ENCODE measurements around the gene RGSL1.

RGSL1 gene

GRCh38 chr1:182595641-182596240, 145.8 kb downstream of the RGSL1 start:
- peak; percentile 12 for DNase-seq

DNA sequence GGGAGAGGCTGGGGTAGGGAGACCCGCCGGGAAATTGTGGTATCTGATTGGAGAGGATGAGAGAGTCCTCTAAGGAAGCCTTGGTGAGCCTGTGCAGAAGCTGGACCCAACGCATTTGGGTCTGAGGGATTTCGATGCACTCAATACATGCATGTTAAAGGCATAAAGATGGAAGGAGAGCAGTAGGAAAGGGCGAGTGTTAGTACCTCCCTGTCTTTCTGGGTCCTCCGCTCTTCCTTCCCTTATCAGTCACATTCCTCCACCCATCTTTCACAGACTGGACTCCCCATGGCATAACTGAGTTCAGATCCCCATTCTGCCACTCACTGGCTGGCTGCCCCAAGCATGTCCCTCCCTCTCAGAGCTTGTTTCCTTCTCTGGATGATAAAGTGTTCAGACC, 147.0 kb downstream of the RGSL1 start:
- DNase-seq, result no peak

GRCh38 chr1:182598296-182598695, 148.3 kb downstream of the RGSL1 start:
- no peak for DNase-seq

GRCh38 chr1:182599339-182599738, 149.4 kb downstream of the RGSL1 start:
- DNase-seq, result no peak

DNA sequence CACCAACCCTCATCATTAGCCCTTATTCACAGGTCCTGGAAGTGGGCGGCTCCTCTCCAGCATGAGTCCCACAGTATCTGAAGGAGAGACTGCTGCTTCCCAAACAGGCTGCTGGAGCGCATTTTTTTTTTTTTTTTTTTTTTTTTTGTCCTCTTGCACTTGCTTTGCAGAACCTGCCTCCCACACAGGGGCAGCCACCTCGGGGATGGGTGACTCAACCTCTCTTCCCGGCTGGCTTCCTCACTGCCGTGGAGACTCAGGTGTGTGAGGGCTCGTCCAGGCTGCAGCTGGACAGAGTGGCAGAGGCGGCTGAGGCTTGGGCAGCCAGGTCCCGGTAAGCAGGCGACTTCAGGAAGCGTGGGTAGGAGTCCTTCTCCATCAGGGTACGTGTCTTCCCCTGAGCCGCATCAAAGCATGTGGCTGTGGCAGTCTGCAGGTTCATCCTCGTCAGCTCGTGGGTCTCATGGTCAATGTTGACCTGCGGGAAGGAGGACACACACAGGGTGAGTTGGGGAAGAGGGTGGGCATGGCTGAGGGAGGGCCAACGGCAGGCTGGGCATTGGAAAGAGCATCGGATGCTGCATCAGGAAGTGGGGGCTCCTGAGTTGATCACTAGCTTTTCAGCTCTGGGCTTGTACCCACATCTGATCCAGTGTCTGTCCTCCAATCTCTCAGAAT, 150.2 kb downstream of the RGSL1 start:
- DNase-seq, result no peak

GRCh38 chr1:182600745-182601415, 150.9 kb downstream of the RGSL1 start:
- DNase-seq, result no peak

- peak; percentile 87 for DNase-seq
These were observed 151.5 kb downstream of the RGSL1 start for GRCh38 chr1:182601416-182601786.

GRCh38 chr1:182601913-182602312, 152.0 kb downstream of the RGSL1 start:
- DNase-seq, result peak; percentile 71

- DNase-seq, result no peak
These were observed 153.1 kb downstream of the RGSL1 start for GRCh38 chr1:182602935-182603645.

GRCh38 chr1:182603646-182604174, 153.8 kb downstream of the RGSL1 start:
- DNase-seq, result peak; percentile 61

DNA sequence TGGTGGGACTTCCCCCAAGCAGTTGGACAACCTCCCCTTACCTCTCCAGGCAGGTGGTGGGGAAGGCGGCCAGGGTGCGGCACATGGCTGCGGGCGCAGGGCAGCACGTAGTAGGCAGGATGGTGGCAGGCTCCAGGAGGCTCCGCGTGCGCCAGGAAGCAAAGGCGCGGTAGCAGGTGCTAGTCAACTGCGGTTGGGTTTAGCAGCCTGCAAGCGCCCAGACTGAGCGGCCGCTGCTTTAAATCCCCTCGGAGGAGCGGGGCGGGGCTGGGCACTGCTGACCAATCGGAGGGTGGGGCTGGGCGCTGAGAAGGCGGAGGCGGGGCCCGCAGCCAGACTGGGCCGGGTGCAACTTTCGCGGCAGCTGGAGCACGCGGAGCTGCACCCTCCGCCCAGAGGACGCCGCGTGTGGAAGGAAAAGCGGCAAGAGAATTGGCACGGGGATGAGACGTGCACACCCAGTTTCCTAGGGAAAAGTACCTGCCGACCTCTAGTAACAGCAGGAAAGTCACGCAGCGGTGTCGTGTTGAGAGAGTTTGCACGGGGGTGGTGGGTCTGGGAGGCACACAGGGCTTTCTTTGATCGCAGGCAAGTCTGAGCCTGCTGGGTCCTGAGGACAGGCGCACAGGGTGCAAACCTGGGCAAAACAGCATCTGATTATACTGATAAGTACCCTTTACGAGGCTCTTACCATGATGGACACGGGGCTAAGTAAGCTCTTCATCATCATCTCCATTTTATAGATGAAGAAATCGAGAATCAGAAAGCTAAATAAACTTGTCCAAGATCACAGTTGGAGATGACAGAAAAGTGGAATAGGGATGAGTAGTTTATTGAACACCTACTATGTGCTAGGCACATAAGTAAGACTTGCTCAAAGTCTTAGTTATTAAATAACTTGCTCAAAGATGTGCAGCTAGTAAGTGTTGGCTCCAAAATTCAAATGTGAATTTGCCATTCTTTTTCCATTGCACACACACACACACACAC, 154.5 kb downstream of the RGSL1 start, which contains the start of gene RGS16:
Gene RGS16 (minus strand): TSS at position 215 of the 990 bp plus-strand sequence. CDS start 130 bp downstream, at position 85.
- peak; percentile 80 for DNase-seq

DNA sequence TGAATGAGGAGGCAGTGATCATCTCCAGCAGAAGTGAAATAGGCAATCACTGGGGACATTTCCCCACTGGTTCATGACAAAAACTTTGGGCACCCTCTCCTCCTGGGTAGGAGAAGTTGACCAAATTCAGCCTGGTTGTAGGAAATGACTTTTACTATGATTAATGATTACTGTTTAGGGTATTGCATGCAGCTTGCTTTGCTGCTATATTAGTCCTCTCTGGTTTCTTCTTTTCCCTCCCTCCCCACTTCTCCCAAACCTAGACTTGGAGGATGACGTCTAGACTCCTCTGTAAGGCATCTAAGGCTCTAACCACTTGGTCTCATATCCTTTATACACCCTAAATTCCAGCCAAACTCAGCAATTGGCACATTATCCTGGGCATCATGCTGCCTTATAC, 157.6 kb downstream of the RGSL1 start:
- DNase-seq, result no peak

DNA sequence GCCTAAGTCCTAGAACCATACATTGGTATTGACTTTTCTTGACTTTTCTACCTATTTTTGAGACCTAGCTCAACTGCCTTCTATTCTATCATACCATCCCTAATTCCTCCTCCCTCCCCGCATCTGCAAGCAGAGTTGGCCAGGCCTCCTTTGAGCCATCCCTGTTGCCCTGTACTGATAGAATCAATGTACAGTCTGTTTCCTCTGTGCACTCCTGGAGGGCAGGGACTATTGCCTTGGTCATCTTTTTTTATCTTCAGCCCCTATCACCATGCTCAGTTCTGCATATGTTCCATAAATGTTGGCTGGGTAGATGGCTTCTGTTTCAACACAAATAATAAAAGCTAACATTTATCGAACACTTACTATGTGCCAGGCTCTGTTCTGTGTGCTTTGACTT, 158.3 kb downstream of the RGSL1 start:
- no peak for DNase-seq

DNA sequence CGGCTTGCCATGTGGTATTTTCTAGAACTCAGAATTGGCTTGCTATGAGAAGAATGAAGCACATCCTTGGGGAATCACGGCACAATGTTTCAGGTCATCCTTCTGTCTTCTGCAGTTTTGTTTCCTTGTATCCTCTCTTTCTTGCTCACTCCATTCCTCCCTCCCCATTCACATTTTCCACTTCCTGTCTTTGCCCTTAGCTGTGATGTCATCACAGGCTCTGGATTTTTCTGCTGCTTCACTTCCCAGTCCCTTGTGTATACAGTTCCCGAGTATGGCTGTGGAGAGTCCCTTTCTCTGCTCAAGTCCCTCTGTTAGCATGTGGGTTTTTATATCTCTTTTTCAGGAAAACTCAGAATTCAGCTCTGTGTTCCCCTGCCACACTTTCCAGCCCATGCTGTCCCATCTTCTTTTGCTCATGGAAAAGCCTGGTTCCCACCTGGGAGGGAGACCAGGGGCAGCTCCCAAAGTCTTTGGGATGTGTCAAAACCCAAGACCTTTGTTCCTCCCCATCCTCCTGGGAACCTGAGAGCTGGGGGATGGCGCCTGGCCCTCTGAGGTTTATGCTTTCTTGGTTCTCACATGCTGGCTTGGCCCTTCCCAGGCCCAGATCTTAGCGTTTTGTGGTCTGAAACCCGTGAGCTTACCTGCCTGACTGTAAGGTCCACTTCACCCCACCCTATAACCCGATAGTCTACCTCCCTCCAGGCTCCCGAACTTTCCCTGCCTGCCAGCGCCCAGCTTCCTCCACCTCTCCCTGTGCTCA, 159.1 kb downstream of the RGSL1 start:
- no peak for DNase-seq
